Measurements from ENCODE around the gene PEX11B. TPM values are rescaled to one million over a fixed set of nuclear protein-coding genes. Genes with fewer than 3 reads are reported as not detected.
A peak's percentile ranks its signal among the peaks of the same experiment; 100 is the strongest.

PEX11B gene
- polyA plus RNA-seq, 3 donors, result 12.0 to 38.2 (median 37.9) TPM

GRCh38 chr1:145885738-145886287 is 32.7 kb downstream of the PEX11B start, which contains the start of gene ANKRD35:
ANKRD35 (minus strand) TSS chr1:145885866; CDS start chr1:145885758, 108 bp downstream.
- peak within 1 kb of the TSS in 5 of 7 donors; percentile 31 to 89 (median 82) for H3K27ac Mint-ChIP-seq
- intact Hi-C loops (cut with micrococcal nuclease), result loop anchor here in 1 of 2 donors (5.0 kb wide), 1 partner anchor 39 kb away; the partner anchor contains the start of gene NUDT17
- H3K4me1 ChIP-seq (ENCODE audit: control insufficient read depth in 1 of 2, insufficient read depth in 2 of 2, low read length in 2 of 2), result peaks cover 8 to 18% of the 10 kb centered on the region in 2 donors
- H3K27ac ChIP-seq (ENCODE audit: low read depth in 1 of 2, low read length in 2 of 2), result no peak within 1 kb of the TSS
- peak within 1 kb of the TSS; percentile 73 for H3K4me2 ChIP-seq (replicated peaks; ENCODE audit: extremely low read depth, low read length, poor library complexity, severe bottlenecking)
- WGBS (ENCODE audit: insufficient coverage), result 0% methylated on average over 27 of the region's 36 CpGs
- peak; percentile 65 to 81 (median 70) for DNase-seq
- H4K20me1 ChIP-seq (ENCODE audit: insufficient read depth, low read length), result no peaks in the 10 kb centered on the region
- peaks cover 13 to 24% (median 16%) of the 10 kb centered on the region in 3 donors for H3K27me3 Mint-ChIP-seq (ENCODE audit: low read depth in 3 of 3)
- no peaks in the 10 kb centered on the region for H3K79me2 ChIP-seq (ENCODE audit: insufficient read depth, low read length)
- H3K9me3 ChIP-seq (replicated peaks in 1 of 2; ENCODE audit: control insufficient read depth in 1 of 2, insufficient read depth in 1 of 2, low read length in 2 of 2), result no peaks in the 10 kb centered on the region
- no peaks in the 10 kb centered on the region for H3K36me3 ChIP-seq (replicated peaks in 1 of 2; ENCODE audit: control insufficient read depth in 1 of 2, insufficient read depth in 2 of 2, low read length in 2 of 2)
- TF ChIP-seq CTCF (IDR thresholded peaks at IDR 0.05), result no peak
- H3K9ac ChIP-seq (ENCODE audit: insufficient read depth, low read length, poor library complexity, severe bottlenecking), result no peak within 1 kb of the TSS
- H3K4me3 ChIP-seq (replicated peaks in 1 of 3; ENCODE audit: low read depth in 2 of 3, low read length in 3 of 3), result peak within 1 kb of the TSS; percentile 51 to 95 (median 75)
- H3K4me3 Mint-ChIP-seq, result peak within 1 kb of the TSS; percentile 89 to 92
- H2AFZ ChIP-seq (ENCODE audit: insufficient read depth, low read depth, low read length, poor library complexity, severe bottlenecking), result peak within 1 kb of the TSS; percentile 93
- H3K27me3 ChIP-seq (ENCODE audit: control insufficient read depth in 2 of 2, insufficient read depth in 2 of 2, low read length in 2 of 2), result peaks cover 5 to 14% of the 10 kb centered on the region in 2 donors
- H3K36me3 Mint-ChIP-seq, result no peaks in the 10 kb centered on the region
- H3K4me1 Mint-ChIP-seq, result peaks cover 16% of the 10 kb centered on the region
- H3K9me3 Mint-ChIP-seq, result peaks cover 0 to 2% (median 0%) of the 10 kb centered on the region in 7 donors

- DNase-seq, result no peak
- no peak overlapping the region for H3K27ac Mint-ChIP-seq
- Histone ChIP-seq H3K27me3 (ENCODE audit: control insufficient read depth in 2 of 2, insufficient read depth in 2 of 2, low read length in 2 of 2) (peaks cover 5 to 14% of the 10 kb centered on the region in 2 donors), H2AFZ (ENCODE audit: insufficient read depth, low read depth, low read length, poor library complexity, severe bottlenecking) (no peak overlapping the region), H3K9ac (ENCODE audit: insufficient read depth, low read length, poor library complexity, severe bottlenecking) (no peak overlapping the region), H3K4me2 (replicated peaks; ENCODE audit: extremely low read depth, low read length, poor library complexity, severe bottlenecking) (no peak overlapping the region), H3K4me1 (ENCODE audit: control insufficient read depth in 1 of 2, insufficient read depth in 2 of 2, low read length in 2 of 2) (peaks cover 8 to 18% of the 10 kb centered on the region in 2 donors), H3K27ac (ENCODE audit: low read depth in 1 of 2, low read length in 2 of 2) (no peak overlapping the region), H4K20me1 (ENCODE audit: insufficient read depth, low read length) (no peaks in the 10 kb centered on the region), H3K9me3 (replicated peaks in 1 of 2; ENCODE audit: control insufficient read depth in 1 of 2, insufficient read depth in 1 of 2, low read length in 2 of 2) (no peaks in the 10 kb centered on the region), H3K36me3 (replicated peaks in 1 of 2; ENCODE audit: control insufficient read depth in 1 of 2, insufficient read depth in 2 of 2, low read length in 2 of 2) (no peaks in the 10 kb centered on the region), H3K4me3 (replicated peaks in 1 of 3; ENCODE audit: low read depth in 2 of 3, low read length in 3 of 3) (no peak overlapping the region), H3K79me2 (ENCODE audit: insufficient read depth, low read length) (no peaks in the 10 kb centered on the region)
- no peak for TF ChIP-seq CTCF (IDR thresholded peaks at IDR 0.05)
- no peaks in the 10 kb centered on the region for H3K36me3 Mint-ChIP-seq
- WGBS (ENCODE audit: insufficient coverage), result 94% methylated on average over 1 of the region's 1 CpG
- peaks cover 0 to 2% (median 0%) of the 10 kb centered on the region in 7 donors for H3K9me3 Mint-ChIP-seq
- H3K4me1 Mint-ChIP-seq, result peaks cover 19% of the 10 kb centered on the region
- intact Hi-C loops (cut with micrococcal nuclease), result loop anchor here in 1 of 2 donors (5.0 kb wide), 1 partner anchor 37 kb away; the partner anchor contains the start of gene NUDT17
- peak overlapping the region in 1 of 2 donors; percentile 92 for H3K4me3 Mint-ChIP-seq
- peaks cover 13 to 24% (median 16%) of the 10 kb centered on the region in 3 donors for H3K27me3 Mint-ChIP-seq (ENCODE audit: low read depth in 3 of 3)
Observed at GRCh38 chr1:145884675-145885074, 33.8 kb downstream of the PEX11B start.

Data from CD14-positive monocyte (primary cell).